BLaER1 (cell line): ENCODE measurements around the gene CNDP2.

Experiments used
- H3K27ac ChIP-seq: shearing (Covaris generic); formaldehyde crosslinking; 2 replicates; pipeline ENCODE4 v1.8.1; 2022
- H3K27me3 ChIP-seq: shearing (Covaris generic); formaldehyde crosslinking; 2 replicates; pipeline ENCODE4 v1.8.1; 2022
- H3K36me3 ChIP-seq: shearing (Covaris generic); formaldehyde crosslinking; 2 replicates; pipeline ENCODE4 v1.8.1; 2022
- H3K4me1 ChIP-seq: shearing (Covaris generic); formaldehyde crosslinking; 2 replicates; pipeline ENCODE4 v1.8.1; 2022
- H3K4me2 ChIP-seq: shearing (Covaris generic); formaldehyde crosslinking; 2 replicates; pipeline ENCODE4 v1.8.1; 2022
- H3K4me3 ChIP-seq: shearing (Covaris generic); formaldehyde crosslinking; 2 replicates; pipeline ENCODE4 v1.8.1; 2022
- H3K9ac ChIP-seq: shearing (Covaris generic); formaldehyde crosslinking; 2 replicates; pipeline ENCODE4 v1.8.1; 2022
- H3K9me3 ChIP-seq: shearing (Covaris generic); formaldehyde crosslinking; 2 replicates; pipeline ENCODE4 v1.8.1; 2022
- H4K20me1 ChIP-seq: shearing (Covaris generic); formaldehyde crosslinking; 2 replicates; pipeline ENCODE4 v1.8.1; 2022
- Cebpa-rat ChIP-seq: shearing (Covaris generic); IDR thresholded peaks from 2 replicates; pipeline ENCODE4 v1.8.1; 2022

CNDP2 gene

DNA sequence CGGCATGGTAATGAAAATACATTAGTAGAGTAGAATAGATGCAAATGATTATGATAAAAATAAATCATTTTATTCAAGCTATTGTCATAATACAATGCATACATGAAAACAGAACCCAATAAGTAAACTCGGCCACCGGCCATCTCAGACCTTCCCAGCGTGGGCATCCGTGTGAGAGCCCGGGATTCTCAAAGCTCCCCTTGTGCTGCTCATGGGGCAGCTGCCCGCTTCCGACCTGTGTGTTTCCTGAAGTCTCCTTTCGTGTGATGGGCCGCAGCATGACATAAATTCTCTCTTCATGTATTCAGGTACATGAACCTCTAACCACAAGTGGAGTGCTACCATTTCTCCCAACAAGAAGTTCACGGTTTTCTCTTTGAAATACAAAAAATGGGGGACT lies 13.5 kb upstream of the CNDP2 start:
- H3K9me3 ChIP-seq = no peaks in the 10 kb centered on the region
- H3K27ac ChIP-seq = no peak overlapping the region
- no peaks in the 10 kb centered on the region for H3K27me3 ChIP-seq
- no peak overlapping the region for H3K4me3 ChIP-seq
- H3K4me1 ChIP-seq = peaks cover 71% of the 10 kb centered on the region
- H3K4me2 ChIP-seq = no peak overlapping the region
- H3K9ac ChIP-seq = no peak overlapping the region
- no peaks in the 10 kb centered on the region for H3K36me3 ChIP-seq
- H4K20me1 ChIP-seq = no peaks in the 10 kb centered on the region
- TF ChIP-seq Cebpa-rat = no peak

DNA sequence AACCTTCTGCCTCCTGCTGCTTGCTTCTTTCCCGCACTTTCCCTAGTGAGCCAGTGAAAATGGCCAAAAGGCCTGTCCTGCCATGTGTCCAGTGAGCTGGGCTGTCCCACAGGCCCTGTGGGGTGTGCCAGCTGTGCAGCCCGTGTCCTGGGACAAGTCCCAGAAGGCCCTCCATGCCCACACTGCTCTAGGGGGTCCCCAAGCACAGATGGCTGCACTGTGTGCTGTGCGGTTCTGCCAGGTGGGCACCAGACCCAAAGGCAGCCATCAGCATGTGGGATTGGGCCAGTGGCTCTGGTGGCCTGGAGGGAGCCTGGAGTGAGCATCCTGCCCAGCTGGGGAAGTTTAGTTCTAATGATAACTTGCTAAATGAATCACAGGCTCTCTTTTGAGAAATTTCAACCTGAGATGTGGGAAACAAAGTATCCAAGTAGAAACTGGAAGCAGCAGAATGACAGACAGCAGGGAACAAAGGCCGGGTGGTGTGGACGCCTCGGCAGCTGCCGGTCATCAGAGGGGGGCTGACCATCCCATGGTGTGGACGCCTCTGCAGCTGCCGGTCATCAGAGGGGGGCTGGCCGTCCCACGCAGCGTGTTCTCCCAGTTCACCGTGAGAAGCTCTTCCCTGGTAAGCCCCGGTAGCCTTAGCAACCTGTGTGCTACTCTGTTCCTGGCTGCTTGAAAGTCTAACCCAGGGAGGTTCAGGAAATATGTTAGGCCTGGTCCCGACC lies 9.9 kb upstream of the CNDP2 start:
- Histone ChIP-seq H3K36me3 (no peaks in the 10 kb centered on the region), H3K4me2 (peak overlapping the region; percentile 94), H3K4me3 (peak overlapping the region; percentile 40), H3K4me1 (peaks cover 71% of the 10 kb centered on the region), H3K27me3 (no peaks in the 10 kb centered on the region), H4K20me1 (no peaks in the 10 kb centered on the region), H3K27ac (peak overlapping the region; percentile 64), H3K9ac (peak overlapping the region; percentile 62), H3K9me3 (peaks cover 7% of the 10 kb centered on the region; the same call in 1 of the 2 replicates)
- no peak for TF ChIP-seq Cebpa-rat

DNA sequence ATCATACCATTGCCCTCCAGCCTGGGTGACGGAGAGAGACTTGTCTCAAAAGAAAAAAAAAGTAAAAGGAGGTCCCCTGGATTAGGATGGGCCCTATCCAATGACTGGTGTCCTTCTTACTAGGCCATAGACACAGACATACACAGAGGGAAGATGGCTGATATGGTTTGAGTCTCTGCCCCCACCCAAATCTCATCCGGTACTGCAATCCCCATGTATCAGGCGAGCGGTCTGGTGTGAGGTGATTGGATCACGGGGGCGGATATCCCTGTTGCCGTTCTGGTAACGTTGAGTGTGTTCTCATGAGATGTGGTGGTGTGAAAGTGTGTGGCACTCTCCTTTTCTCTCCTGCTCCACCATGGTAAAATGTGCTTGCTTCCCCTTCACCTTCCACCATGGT lies 7.8 kb upstream of the CNDP2 start:
- H3K36me3 ChIP-seq = no peaks in the 10 kb centered on the region; the same call in 1 of the 2 replicates
- peak overlapping the region; percentile 94 for H3K4me2 ChIP-seq
- no peaks in the 10 kb centered on the region for H3K27me3 ChIP-seq
- H3K4me3 ChIP-seq = no peak overlapping the region
- H3K9ac ChIP-seq = no peak overlapping the region
- peaks cover 20% of the 10 kb centered on the region for H3K9me3 ChIP-seq
- H3K4me1 ChIP-seq = peaks cover 69% of the 10 kb centered on the region
- no peak for TF ChIP-seq Cebpa-rat
- H4K20me1 ChIP-seq = no peaks in the 10 kb centered on the region
- H3K27ac ChIP-seq = 0 out of 2 replicates have a peak overlapping the region, but pooled peaks have one; percentile 25

DNA sequence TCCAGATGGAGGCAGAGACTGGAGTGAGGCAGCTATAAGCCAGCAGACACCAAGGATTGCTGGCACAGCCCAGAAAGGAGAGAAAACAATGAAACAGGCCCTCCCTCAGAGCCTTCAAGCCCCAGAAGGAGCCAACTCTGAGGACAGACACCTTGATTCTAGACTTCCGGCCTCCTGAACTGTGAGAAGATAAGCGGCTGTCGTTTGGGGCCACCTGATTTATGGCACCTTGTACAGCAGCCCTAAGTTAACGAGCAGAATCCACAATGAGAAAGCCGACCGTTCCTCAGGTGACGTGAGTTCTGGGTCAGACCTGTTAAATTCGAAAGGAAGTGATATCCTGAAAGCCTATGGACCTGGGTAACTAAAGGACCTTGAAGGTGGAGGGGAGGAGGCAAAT lies 7.3 kb upstream of the CNDP2 start:
- Histone ChIP-seq H3K9me3 (peaks cover 20% of the 10 kb centered on the region), H3K4me2 (peak overlapping the region; percentile 94; the same call in 1 of the 2 replicates), H3K27me3 (no peaks in the 10 kb centered on the region), H4K20me1 (no peaks in the 10 kb centered on the region), H3K36me3 (no peaks in the 10 kb centered on the region; the same call in 1 of the 2 replicates), H3K9ac (no peak overlapping the region), H3K27ac (peak overlapping the region; percentile 36; the same call in 1 of the 2 replicates), H3K4me1 (peaks cover 69% of the 10 kb centered on the region), H3K4me3 (no peak overlapping the region)
- TF ChIP-seq Cebpa-rat = no peak

DNA sequence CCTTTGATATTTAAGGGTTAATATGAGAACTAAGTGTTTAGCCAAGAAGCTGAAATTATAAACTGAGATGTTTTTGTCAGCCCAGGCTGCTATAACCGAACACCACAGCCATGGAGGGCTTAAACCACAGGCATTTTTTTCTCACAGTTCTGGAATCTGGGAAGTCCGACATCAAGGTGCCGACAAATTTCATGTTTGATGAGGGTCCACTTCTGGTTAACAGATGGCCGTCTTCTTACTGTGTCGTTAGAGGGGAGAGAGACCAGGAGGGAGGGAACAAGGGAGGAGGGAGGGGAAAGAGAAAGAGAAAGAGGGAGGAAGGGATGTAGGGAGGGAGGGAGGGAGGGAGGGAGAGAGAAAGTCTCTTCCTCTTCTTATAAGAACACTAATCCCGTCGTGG lies 6.5 kb upstream of the CNDP2 start:
- Histone ChIP-seq H3K9ac (no peak overlapping the region), H3K27me3 (no peaks in the 10 kb centered on the region), H3K9me3 (peaks cover 20% of the 10 kb centered on the region), H4K20me1 (no peaks in the 10 kb centered on the region), H3K36me3 (no peaks in the 10 kb centered on the region; the same call in 1 of the 2 replicates), H3K4me1 (peaks cover 69% of the 10 kb centered on the region), H3K27ac (no peak overlapping the region), H3K4me3 (no peak overlapping the region), H3K4me2 (no peak overlapping the region)
- TF ChIP-seq Cebpa-rat = no peak

DNA sequence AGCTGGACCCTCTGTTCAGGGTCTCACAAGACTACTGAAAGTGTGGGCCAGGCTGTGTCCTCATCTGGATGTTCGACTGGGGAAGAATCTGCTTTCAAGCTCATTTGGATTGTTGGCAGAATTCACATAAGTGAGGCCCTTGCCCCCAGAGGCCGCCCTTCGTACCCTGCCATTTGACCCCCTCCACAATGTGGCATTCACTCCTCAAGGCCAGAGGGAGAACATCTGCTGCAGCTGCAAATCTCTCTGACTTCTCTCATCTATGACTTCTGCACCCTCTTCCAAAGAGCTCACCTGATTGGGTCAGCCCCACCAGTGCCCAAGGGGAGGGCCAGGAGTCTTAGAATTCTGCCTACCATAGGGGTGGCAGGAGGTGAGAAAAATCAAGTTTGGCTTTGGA lies 3.9 kb upstream of the CNDP2 start:
- Histone ChIP-seq H4K20me1 (no peaks in the 10 kb centered on the region), H3K9me3 (peaks cover 20% of the 10 kb centered on the region), H3K9ac (no peak overlapping the region), H3K36me3 (no peaks in the 10 kb centered on the region; the same call in 1 of the 2 replicates), H3K4me3 (no peak overlapping the region), H3K4me1 (peaks cover 55% of the 10 kb centered on the region), H3K27ac (peak overlapping the region; percentile 27; the same call in 1 of the 2 replicates), H3K4me2 (no peak overlapping the region), H3K27me3 (no peaks in the 10 kb centered on the region)
- no peak for TF ChIP-seq Cebpa-rat

DNA sequence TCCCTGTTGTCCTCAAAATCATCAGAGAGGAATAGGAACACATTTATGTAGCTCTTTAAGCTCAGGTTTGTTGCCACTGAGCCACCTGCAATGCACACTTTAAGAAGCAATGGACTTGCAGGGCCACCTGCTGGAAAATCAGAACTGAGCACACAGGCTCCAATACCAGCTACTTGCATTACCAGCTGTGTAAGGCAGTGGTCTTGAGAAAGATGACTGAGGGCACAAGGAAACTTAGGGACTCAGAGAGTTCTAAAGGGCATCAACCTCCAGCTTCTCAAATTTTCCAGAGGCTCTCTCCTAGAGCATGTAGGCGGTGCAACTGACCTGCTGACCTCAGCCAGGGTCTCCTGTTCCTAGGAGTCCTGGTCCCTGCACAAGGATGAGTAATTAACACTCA lies 2.5 kb upstream of the CNDP2 start:
- Histone ChIP-seq H3K9ac (peak overlapping the region; percentile 68), H4K20me1 (no peaks in the 10 kb centered on the region), H3K27me3 (no peaks in the 10 kb centered on the region), H3K36me3 (no peaks in the 10 kb centered on the region; the same call in 1 of the 2 replicates), H3K4me2 (peak overlapping the region; percentile 75), H3K4me3 (peak overlapping the region; percentile 87), H3K27ac (peak overlapping the region; percentile 87), H3K4me1 (peaks cover 55% of the 10 kb centered on the region), H3K9me3 (peaks cover 16% of the 10 kb centered on the region)
- TF ChIP-seq Cebpa-rat = no peak

DNA sequence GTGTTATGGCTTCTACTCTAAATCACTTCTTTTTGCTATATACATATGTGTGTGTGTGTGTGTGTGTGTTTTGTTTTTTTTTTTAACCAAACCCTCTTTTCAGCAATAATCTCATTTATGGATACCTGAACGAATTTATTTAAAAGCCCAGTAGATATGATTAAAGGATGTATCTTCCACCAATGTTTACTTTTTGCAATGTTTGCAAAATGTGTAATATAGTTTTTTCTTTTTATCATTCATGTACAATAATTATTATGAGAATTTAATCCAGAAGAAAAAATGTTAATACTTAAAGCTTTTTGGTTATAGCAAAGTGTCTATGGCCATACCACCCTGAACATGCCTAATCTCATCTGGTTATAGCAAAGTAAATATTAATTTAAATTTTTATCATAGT lies 1.6 kb upstream of the CNDP2 start:
- Histone ChIP-seq H3K4me2 (peak overlapping the region; percentile 75), H3K4me3 (peak overlapping the region; percentile 87), H3K9ac (peak overlapping the region; percentile 68), H3K27ac (peak overlapping the region; percentile 87), H3K36me3 (no peaks in the 10 kb centered on the region; the same call in 1 of the 2 replicates), H3K9me3 (peaks cover 16% of the 10 kb centered on the region), H4K20me1 (no peaks in the 10 kb centered on the region), H3K27me3 (no peaks in the 10 kb centered on the region), H3K4me1 (peaks cover 55% of the 10 kb centered on the region)
- no peak for TF ChIP-seq Cebpa-rat

DNA sequence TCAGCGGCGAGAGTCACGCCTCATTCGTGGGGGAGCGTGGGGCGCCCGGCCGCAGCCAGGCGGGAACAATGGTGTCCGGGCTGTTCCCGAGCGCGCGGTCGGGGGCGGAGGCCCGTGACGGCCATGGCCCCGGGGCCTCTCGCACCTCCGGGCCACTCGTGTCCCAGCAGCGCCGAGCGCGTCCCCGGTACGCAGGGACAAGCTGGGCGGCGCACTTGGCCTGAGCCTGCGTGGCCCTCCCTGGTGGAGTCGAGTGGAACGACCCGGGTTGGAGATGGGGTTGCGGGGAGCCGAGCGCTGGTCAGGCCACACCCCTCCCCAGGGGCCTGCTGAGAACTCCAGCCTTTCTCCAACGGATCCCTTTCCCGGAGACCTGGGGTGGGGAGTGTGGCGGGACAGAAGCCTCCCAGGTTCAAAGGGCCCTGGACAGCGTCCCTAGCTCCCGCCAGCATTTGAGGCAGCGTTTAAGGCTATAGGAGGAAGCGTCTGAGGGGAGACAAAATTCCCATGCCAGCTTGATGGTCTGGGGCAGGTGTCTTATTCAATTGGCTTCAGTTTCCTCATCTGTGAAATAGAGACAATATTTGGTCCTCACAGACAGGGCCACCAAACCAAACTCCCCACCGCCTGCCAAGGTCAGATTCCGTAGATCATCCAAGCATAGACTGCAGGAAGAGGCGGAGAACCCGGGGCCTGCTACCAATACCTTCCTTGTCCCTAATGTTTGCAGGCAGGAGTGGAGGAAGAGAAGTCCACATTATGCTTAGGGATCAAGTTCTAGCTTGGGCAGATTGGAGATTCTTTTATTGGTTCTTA lies 553 bp downstream of the CNDP2 start:
- Histone ChIP-seq H3K9ac (peak overlapping the region; percentile 96), H4K20me1 (no peaks in the 10 kb centered on the region), H3K4me3 (peak overlapping the region; percentile 87), H3K27me3 (no peaks in the 10 kb centered on the region), H3K27ac (peak overlapping the region; percentile 97), H3K4me1 (peaks cover 71% of the 10 kb centered on the region), H3K9me3 (peaks cover 10% of the 10 kb centered on the region), H3K36me3 (peaks cover 14% of the 10 kb centered on the region), H3K4me2 (peak overlapping the region; percentile 92)
- TF ChIP-seq Cebpa-rat = no peak

DNA sequence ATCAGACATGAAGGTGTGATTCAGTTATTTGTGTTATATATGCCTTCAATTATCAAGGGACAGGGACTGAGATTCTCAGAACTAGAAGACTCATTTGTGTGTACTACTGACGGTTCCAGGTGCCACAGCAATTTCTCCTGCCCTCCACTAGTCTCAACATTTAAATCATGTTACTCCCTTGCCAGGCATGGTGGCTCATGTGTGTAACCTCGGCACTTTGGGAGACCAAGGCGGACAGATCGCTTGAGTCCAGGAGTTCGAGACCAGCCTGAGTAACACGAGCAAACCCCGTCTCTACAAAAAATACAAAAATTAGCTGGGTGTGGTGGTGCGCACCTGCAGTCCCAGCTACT lies 1.1 kb downstream of the CNDP2 start:
- peak overlapping the region; percentile 97; the same call in 1 of the 2 replicates for H3K27ac ChIP-seq
- peak overlapping the region; percentile 96 for H3K9ac ChIP-seq

More for the DNA sequence above, 1.1 kb downstream of the CNDP2 start:
- H3K4me1 ChIP-seq = peaks cover 71% of the 10 kb centered on the region
- peaks cover 20% of the 10 kb centered on the region for H3K36me3 ChIP-seq
- TF ChIP-seq Cebpa-rat = no peak
- H4K20me1 ChIP-seq = no peaks in the 10 kb centered on the region
- H3K4me2 ChIP-seq = peak overlapping the region; percentile 92
- peaks cover 4% of the 10 kb centered on the region for H3K9me3 ChIP-seq
- no peaks in the 10 kb centered on the region for H3K27me3 ChIP-seq
- H3K4me3 ChIP-seq = peak overlapping the region; percentile 87
